ENCODE measurements around the gene MPV17.
"Not testable (repeated sequence)": the region's sequence is repeated elsewhere in the genome, so short reads cannot be mapped to it uniquely, and the experiment has no call there.

The MPV17 gene

GRCh38 chr2:27305516-27305915 lies 17.4 kb downstream of the MPV17 start:
- Histone ChIP-seq H3K9me3 (ENCODE audit: severe bottlenecking) (no peaks in the 10 kb centered on the region), H3K36me3 (no peaks in the 10 kb centered on the region), H3K4me3 (ENCODE audit: low read depth, low read length) (no peak overlapping the region), H3K27ac (no peak overlapping the region), H3K27me3 (ENCODE audit: insufficient read depth, low read depth, severe bottlenecking) (peaks cover 24% of the 10 kb centered on the region)
- no peak for TF ChIP-seq CTCF (IDR thresholded peaks at IDR 0.05; ENCODE audit: low read depth, low read length)
- DNase-seq = no peak

- no peaks in the 10 kb centered on the region for H3K9me3 ChIP-seq (ENCODE audit: severe bottlenecking)
- no peaks in the 10 kb centered on the region for H3K36me3 ChIP-seq
- no peak for DNase-seq
- H3K27ac ChIP-seq = no peak overlapping the region
- no peak for TF ChIP-seq CTCF (IDR thresholded peaks at IDR 0.05; ENCODE audit: low read depth, low read length)
- no peak overlapping the region for H3K4me3 ChIP-seq (ENCODE audit: low read depth, low read length)
- peaks cover 24% of the 10 kb centered on the region for H3K27me3 ChIP-seq (ENCODE audit: insufficient read depth, low read depth, severe bottlenecking)
Measured at GRCh38 chr2:27304488-27305240, 18.2 kb downstream of the MPV17 start.

GRCh38 chr2:27303093-27304025 lies 19.5 kb downstream of the MPV17 start:
- peak; percentile 69 for DNase-seq
- peaks cover 22% of the 10 kb centered on the region for H3K27me3 ChIP-seq (ENCODE audit: insufficient read depth, low read depth, severe bottlenecking)
- H3K36me3 ChIP-seq = no peaks in the 10 kb centered on the region
- no peak overlapping the region for H3K27ac ChIP-seq
- peak overlapping the region; percentile 44 for H3K4me3 ChIP-seq (ENCODE audit: low read depth, low read length)
- peak; percentile 71 for TF ChIP-seq CTCF (IDR thresholded peaks at IDR 0.05; ENCODE audit: low read depth, low read length)
- no peaks in the 10 kb centered on the region for H3K9me3 ChIP-seq (ENCODE audit: severe bottlenecking)

GRCh38 chr2:27300606-27301005 lies 22.3 kb downstream of the MPV17 start:
- not testable (repeated sequence) for DNase-seq; H3K4me3 ChIP-seq (ENCODE audit: low read depth, low read length); H3K27me3 ChIP-seq (ENCODE audit: insufficient read depth, low read depth, severe bottlenecking); H3K36me3 ChIP-seq; H3K27ac ChIP-seq; H3K9me3 ChIP-seq (ENCODE audit: severe bottlenecking)

- no peak for DNase-seq
- Histone ChIP-seq H3K4me3 (ENCODE audit: low read depth, low read length) (no peak overlapping the region), H3K9me3 (ENCODE audit: severe bottlenecking) (no peaks in the 10 kb centered on the region), H3K36me3 (no peaks in the 10 kb centered on the region), H3K27ac (no peak overlapping the region), H3K27me3 (ENCODE audit: insufficient read depth, low read depth, severe bottlenecking) (no peaks in the 10 kb centered on the region)
- TF ChIP-seq CTCF (IDR thresholded peaks at IDR 0.05; ENCODE audit: low read depth, low read length) = no peak
Measured at GRCh38 chr2:27298391-27299080, 24.4 kb downstream of the MPV17 start.

GRCh38 chr2:27297195-27297594 lies 25.7 kb downstream of the MPV17 start:
- DNase-seq = no peak
- Histone ChIP-seq H3K27me3 (ENCODE audit: insufficient read depth, low read depth, severe bottlenecking) (no peaks in the 10 kb centered on the region), H3K27ac (no peak overlapping the region), H3K4me3 (ENCODE audit: low read depth, low read length) (no peak overlapping the region), H3K36me3 (no peaks in the 10 kb centered on the region), H3K9me3 (ENCODE audit: severe bottlenecking) (no peaks in the 10 kb centered on the region)
- no peak for TF ChIP-seq CTCF (IDR thresholded peaks at IDR 0.05; ENCODE audit: low read depth, low read length)
